NCI-H187 (cell line): ENCODE measurements around the gene HMGXB3.
"Not testable (repeated sequence)": the region's sequence is repeated elsewhere in the genome, so short reads cannot be mapped to it uniquely, and the experiment has no call there.

Experiments
- DNase-seq, 2 experiments: peaks; one replicate each; lab custom pipeline; 2025; lab: John Stamatoyannopoulos, UW

HMGXB3 gene

DNA sequence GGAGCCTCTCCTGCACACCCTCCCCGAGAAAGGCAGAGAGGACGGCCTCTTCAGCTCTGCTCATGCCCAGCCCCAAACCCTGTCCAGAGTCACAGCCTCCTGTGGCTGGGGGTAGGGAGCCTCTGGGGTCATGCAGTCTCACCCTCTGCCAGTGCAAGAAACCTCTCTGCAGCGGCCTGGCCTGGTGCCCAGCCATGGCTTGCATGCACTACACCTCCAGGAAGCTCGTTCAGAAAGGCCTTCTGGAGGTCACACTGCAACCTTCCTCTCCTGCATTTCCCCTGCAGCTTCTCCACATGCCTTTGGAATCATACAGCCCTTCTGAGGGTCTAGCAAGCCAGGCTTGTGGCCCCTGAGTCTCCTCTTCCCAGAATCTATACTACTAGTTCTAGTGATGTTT lies 67.9 kb downstream of the HMGXB3 start:
- no peak for DNase-seq

DNA sequence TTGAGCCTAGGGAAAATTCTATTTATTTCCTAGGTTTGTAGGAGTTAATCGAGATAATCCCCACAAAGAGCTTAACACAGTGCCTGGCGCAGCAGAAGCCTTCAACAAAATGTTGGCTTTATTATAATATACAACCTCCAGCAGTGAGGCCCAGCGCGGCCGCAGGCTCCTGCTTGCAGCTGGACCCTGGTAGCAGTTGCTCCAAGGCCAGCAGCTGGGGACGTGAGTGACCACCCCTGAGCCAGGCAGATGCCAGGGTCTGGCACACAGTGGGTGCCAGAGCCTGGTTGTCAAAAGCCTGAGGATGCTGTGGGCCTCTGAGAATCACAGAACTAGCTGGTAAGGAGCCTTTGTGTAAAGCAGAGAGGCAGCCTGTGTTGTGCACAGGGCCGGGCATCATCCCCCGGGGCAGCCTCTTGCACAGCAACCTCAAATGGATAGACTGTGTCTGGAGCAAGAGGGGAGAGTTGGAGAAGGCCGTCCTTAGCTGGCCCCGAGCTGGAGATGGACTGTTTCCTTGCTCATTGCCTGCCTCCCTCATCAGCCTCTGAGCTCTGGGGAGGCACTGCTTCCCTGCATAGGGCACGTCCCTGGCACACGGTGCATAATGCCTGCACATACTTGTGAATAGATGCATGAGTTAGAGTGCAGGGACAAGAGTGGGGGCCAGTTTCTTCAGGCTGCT lies 68.6 kb downstream of the HMGXB3 start:
- DNase-seq, result no peak

DNA sequence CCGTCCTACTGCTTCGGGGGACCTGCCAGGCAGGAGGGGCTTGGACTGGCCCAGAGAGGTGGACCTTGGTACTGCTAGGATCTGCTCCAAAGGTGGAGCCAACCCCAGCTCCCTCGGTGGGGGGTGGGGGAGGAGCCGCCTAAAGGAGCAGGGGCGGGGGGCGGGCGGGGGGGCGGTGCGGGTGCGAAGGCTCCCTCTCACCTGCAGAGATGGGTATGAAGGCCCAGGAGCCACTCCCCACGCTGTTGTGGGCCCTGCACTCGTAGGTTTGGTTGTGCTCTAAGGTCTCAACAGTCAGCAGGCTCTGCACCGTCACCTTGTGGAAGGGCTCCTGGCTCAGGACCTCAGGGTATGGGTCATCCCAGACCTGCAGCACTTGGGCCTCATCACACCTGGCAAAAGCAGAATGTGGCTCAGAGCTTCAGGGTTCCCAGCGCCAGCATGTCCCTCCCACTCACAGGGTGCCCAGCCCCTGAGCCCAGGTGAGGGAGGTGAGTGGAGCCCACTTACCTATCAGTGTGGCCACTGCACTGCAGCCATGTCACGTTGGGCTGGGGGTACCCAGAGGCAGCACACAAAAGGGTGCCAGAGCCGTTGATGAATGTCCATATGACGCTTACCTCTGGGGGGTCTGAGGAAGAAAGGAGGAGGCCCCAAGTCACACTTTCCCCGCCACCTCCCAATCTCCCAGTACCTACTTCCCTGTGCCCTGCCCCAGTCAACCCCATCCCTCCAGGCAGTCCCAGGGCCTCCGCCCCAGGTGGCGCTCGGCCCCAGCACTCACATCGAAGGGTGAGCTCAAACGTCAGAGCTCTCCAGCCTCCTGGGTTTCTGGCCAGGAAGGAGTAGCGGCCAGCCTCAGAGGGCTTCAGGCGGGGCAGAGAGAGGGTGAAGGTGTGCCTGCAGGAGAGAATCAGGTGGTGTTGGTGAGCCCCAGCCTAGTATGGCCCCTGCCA lies 69.4 kb downstream of the HMGXB3 start:
- no peak for DNase-seq

DNA sequence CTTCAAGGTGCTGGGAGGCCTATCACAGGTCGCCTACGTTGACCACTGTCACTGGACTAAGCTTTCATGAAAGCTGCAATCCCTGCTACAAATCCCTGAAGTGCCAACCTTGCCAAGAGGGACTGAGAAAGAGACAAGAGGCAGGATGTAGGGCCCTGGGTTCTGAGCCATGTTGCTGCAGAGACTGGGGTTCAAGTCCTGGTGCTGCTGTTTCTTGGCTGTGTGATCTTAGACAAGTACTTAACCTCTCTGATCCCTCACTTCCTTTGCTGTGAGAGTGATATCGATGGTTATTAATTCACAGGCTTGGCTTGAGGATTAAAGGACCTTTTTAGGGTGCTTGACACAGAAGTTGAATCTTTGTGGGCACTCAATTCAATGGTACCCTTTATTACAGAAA lies 70.3 kb downstream of the HMGXB3 start:
- no peak for DNase-seq

DNA sequence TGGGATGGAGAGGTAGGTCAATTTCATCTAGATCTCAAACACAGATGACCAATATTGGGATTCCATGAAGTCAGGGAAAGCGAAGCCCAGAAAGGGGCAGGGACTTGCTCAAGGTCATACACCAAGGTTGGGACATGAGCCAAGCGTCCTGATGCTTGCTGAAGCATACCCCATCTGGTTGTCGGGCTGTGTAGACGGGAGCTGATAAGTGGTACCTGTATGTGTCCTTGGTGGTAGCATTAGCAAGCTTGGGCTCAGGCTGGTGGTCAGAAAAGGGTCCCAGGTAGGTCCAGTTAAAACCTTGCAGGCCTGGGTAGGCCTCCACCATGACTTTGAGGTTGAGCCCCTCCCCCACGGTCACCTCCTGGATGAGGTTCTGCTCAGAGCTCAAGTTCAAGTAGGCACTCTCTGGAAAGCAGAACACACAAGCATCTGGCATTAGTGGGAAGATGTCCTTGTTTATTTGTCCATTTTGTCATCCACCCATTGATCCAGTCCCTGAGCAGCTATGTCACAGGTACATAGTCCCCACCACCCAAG lies 72.6 kb downstream of the HMGXB3 start:
- no peak for DNase-seq

DNA sequence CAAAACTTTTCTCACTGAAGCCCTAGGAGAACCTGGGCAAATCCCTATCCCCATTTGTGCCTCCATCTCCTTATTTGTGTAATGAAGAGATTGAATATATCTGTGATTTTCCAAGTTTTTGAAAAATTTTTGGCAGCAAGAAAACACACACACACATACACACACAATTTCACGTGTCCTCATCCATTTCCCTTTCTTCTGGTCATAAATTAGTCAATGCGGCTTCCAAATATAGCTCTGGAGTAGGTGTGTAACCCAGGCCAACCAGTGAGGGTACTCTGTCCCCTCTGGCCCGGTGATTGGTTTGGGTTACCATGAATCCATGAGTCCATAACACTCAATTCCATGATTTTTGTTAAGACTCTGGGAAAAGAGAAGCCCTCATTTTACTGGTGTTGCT lies 73.1 kb downstream of the HMGXB3 start:
- DNase-seq, result no peak

DNA sequence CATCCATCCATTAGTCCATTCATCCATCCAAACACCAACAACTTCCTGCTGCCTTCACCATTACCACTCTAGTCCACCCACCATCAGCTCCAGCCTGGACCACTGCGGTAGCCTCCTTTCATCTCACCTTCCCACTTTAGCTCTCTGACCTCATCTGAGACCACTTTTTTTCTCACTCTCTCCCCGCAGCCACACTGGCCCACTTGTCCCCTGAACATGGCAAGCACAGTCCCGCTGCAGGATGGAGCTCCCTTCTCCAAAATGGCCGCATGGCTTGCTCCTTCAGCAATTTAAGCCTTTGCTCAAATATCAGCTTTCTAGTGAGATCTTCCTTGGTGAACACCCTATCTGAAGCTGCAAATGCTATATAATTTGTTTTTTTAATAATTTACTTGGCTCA lies 74.7 kb downstream of the HMGXB3 start:
- DNase-seq, result no peak

DNA sequence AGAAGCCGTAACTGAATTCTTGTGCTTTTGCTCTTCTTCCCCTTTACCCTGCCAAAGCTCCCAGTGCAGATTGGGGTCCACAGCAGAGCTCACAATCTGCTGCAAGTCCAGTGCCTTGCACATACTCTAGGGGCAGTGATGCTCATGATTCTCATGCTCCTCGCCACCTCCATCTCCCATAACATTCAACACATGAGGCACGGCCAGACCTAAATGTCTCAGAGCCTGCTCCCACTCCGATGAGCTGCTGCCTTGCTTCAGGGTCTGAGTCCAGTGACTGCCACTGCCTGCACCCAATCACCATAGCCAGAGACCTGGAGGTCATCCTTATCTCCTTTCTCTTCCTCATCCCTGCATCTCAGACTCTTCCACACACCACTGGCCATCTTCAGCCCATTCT lies 75.3 kb downstream of the HMGXB3 start:
- no peak for DNase-seq

DNA sequence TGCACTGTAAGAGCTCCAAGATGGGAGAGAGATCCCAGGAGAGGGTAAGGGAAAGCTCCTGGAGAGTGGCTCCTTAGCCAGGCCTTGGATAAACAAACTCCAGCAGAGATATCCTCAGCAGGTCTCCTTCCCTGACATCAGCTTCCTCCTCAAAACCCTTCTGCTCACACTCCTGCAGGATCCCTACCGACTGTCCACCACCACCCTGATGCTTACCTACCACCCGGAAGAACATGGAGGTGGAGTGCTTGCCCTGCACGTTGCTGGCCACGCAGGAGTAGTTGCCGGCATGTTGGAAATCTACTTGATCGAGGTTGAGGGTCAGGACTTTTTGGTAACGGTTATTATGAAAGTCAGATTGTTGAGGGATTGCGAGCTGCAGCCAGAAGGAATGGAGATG lies 76.5 kb downstream of the HMGXB3 start:
- DNase-seq, result no peak

DNA sequence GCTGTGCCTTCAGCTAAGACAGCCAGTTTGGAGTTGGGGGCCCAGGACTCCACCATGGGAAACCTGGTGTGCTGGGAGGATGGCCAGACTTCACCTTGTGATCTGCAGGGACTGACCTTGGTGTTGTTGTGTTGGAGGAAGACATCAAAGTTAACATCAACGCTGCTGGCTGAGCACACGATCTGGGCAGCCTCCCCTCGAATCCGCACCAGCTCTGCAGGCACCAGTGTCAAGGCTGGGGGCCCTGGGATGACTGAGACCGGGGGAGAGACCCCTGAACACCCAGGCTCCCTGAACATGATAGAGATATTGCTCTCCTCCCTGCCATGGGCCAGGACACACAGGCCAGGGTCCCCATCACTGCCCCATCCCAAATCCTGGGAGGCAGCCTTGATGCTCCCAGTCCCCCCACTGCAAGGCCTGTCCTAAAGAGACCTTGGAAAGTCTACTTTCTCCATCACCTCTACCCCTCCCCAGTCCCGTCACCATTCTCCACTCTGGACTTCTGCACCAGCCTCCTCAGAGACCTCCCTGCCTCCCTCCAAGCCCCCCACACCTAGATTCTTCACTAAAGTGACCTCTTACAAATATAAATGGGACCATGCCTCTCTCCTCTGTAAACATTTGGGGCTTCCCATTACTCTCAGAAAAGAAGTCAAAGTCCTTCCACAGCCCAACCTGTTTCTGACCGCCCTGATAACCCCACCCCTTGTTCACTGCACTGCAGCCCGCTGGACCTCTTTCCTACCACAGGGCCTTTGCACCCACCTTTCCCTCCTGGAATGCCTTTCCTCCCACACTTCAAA lies 77.7 kb downstream of the HMGXB3 start:
- DNase-seq, result no peak

DNA sequence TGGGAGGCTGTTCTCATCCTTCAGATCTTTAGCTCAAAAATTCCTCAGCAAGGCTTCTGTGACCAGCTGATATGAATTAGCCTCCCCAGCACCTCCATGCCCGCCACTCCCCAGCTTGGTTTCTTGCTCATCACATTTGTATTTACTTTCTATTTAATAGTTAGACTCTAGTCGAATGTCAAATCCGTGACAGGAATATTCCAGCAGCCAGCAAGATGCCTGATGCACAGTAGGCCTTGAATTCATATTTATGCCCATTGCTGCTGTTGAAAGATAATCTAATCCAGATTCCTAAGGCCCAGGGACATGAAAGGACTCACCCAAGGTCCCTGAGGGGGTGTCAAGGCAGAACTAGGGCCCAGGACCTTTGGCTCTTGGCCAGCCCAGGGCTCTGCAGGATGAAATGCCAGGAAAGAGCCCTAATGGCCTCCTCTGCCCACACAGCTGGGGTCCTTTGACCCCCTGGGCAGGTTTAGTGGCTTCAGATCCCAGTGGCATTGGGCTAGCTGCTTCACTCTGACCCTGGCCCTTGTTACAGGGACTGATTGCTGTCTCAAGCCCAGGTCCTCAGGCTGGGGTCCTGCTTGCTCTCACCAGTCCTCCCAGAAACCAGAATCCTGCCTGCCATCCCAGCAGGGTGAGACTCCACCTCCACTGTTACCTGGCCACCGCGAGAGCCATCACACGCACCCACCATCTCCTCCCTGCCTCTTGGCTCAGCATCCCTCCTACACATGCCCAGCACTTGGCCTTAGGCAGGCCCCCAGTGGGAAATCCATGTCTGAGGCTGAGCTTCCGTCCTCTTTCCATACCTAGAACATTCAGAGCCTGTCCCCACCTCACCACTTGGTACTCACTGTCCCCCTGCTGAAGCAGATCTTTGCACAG lies 78.5 kb downstream of the HMGXB3 start:
- no peak for DNase-seq

DNA sequence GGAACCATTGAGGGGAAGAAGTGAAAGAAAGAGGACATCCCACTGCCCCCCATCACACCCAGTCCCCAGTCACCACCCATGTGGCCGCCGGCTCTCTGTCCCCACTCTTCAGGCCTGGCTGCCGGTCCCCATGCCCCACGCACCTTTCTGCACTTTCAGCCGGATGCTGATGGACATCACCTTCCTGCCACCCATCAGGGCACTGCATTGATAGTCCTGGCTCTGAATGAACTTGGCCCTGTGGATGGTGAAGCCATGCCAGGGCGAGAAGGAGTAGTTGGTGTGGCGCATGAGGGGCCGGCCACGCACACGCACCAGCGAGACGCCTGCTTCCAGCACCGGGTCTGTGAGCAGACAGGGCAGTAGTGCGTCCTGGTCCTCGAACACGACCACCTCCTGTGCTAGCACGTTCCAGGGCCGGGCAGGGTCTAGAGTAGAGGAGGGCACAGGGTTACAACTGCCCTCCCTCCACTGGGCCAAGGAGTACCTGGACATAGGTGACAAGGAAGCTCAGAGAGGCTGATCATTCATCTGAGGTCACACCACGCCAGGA lies 79.4 kb downstream of the HMGXB3 start:
- DNase-seq, result no peak

DNA sequence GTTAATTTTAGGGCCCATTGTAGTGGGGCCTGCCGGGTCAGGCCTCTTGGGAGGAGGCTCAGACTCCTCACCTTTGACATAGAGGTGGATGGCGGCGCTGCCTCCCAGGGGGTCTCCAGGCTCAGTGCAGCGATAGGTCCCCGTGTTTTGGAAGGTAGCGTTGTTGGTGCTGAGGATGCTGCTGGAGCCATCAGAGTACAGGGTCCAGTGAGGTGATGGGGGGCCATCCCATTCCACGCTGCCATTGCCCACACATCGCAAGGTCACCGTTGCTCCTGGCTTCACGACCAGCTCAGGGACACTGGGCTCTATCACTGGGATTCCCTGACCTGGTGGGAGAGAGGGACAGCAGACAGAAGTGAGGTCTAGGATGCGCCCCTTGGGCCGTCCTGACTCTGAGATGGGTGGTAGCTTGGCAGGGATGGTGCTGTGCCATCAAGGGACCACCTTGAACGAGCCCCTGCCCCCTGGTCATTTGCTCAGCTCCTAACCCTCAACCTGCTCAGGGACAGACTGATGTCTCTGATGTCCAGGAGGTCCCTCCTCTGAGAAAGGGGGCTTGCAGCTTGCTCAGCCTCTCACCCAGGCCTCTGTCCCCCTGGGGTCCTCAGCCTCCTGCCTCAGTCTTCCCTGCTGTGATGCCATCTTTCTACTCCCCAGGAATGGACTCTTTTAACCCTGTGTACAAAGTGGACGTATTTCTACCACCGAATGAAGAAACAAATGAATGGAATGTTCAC lies 80.3 kb downstream of the HMGXB3 start:
- no peak for DNase-seq

DNA sequence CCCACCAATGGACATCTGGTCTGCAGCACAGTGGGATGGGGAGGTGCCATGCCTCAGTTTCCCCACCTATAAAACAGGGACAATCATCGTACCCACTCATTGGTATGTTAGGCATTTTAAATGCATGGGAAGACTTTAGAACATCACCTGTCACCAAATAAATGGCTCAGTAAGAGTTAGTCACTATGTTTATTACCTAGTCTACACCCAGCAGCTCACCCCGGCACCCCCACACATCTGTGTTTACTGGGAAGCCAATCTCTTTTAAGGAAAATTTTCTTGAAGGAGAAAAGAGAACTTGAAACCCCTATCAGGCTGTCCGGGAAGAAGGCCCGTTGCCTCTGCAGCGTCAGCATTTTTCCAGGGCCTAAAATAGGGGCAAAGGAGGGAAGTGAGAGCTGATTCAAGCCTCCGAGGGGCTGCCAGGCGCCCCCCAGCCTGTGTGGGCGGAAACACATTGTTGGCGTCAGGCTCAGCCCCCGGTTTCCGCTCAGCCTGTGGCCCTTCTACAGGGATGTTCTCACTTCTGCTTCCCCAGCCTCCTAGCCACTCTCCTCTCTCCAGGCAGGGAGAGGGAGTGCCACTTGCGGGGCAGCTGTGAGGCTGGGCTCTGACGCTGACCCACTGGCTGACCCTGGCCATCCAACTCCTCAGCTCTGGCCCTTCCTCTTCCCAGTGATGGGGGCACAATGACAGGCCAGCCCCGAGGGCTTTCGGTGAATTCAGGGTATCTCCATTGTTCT lies 81.2 kb downstream of the HMGXB3 start:
- DNase-seq, result no peak

DNA sequence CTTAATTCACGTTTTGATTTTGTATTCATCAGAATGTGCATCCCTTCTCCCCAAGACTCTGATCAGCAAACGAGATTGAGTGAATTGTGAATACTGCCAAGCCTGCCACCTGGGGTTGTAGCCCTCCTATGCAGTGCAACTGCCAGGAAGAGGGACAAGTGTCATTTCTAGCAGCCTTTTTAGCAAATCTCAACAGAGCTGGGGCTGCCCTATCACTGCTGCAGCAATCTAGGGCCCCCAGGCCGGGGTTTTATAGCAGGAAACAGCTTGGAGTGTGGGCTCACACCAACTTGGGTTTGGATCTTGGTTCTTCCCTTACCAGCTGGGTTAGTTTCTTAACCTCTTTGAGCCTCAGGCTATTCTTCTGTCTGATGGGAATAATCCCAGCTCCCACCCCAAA lies 81.8 kb downstream of the HMGXB3 start:
- no peak for DNase-seq

DNA sequence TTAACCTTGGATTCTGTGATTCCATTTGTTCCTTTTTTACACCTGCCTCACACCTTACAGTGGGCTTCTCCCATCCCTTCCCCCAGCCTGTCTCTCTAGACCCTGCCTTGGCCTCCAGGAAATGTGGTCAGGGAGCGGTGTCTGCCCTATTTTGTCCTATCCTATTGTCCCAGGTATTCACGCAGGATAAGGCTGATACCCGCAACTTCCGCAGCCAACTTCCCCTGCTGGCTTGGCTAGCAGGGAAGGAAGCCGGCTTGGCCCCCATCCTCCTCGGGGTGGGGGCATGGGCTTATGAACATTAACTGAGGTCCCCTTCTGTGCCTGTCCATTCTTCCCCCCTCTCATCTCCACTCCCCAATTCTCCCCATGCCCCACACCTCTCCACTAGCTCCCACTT lies 82.3 kb downstream of the HMGXB3 start:
- no peak for DNase-seq

DNA sequence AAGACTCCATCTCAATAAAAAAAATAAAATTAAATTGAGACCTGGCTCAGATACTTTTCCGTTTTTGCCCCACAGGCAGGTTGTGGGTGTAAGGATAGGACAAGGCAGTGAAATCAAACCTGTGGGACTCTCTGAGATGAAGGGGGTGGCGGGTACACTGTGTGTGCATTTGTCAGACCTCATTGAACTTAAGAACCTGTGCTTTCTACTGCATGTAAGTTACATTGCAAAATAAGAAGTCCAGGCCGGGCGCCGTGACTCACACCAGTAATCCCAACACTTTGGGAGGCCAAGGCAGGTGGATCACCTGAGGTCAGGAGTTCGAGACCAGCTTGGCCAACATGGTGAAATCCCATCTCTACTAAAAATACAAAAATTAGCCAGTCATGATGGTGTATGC lies 84.2 kb downstream of the HMGXB3 start:
- DNase-seq, result not testable (repeated sequence)

DNA sequence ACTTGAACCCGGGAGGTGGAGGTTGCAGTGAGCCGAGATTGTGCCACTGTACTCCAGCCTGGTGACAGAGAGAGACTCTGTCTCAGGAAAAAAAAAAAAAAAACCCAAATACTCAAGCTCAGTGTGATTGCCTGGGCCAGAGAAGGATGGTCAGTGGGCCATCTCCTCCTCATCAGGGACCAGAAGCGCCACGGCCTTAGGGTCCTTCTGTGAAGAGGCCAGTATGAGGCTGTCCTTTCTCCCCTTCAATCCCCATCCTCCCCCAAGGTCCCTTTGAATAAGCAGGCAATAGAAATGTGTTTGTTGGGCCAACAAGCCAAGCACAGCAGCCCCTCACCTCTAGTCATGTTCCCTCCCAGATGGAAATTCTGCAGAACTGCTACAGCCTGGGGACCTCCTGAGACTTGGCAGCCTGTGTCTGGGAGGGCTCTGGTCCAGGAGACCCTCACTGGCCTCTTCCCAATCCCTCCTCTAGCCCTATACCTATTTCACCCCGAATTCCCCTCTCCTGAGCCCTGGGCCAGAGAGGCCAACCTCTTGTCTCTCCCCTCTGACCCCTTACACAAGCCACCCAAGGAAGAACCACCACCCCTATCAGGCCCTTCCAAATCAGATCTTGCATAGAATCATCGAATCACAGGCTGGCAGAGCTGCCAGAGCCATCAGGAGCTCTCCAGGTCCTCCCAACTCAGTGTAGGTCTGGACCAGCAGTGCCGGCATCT lies 84.8 kb downstream of the HMGXB3 start:
- DNase-seq, result no peak
